IMR-90 (cell line): ENCODE results near the gene IRF4. TPM values are rescaled to one million over a fixed set of nuclear protein-coding genes. Genes with fewer than 3 reads are reported as not detected.

Source experiments
- ATAC-seq: fragments of 200-7000 bp; cut with Tn5 transposase; 2 replicates; pipeline ENCODE4 v1.9.1; 2020; ENCODE audit warnings: low read depth, mild to moderate bottlenecking, moderate library complexity
- BruUV-seq: library from RNA; stranded (reverse); fragments of 400-500 nt; replicated peaks from 2 replicates; lab custom pipeline; 2021; lab: Mats Ljungman, UMichigan
- CTCF ChIA-PET: fragments of 300-600 bp; formaldehyde crosslinking; extraction: SDS; loops from one replicate; lab custom pipeline; 2021; ENCODE audit warnings: antibody characterized with exemption; lab: Yijun Ruan, JAX
- POLR2A ChIA-PET: fragments of 300-600 bp; sonication (Branson Sonifier 250); formaldehyde crosslinking; loops from one replicate; lab custom pipeline; 2022; ENCODE audit warnings: antibody characterized with exemption; ENCODE audit not compliant: unreplicated experiment; lab: Charles Lee
- DNase-seq: peaks from one replicate; pipeline ENCODE4 v3.0.0; 2013
- H2AFZ ChIP-seq: replicated peaks from 2 replicates; pipeline ENCODE3; 2013; ENCODE audit warnings: low read length, mild to moderate bottlenecking; ENCODE audit not compliant: poor library complexity
- H2AK5ac ChIP-seq: 2 replicates; pipeline ENCODE4 v1.6.1; 2013; ENCODE audit warnings: low read depth, low read length, inconsistent platforms
- H2AK9ac ChIP-seq: replicated peaks from 2 replicates; pipeline ENCODE3; 2013; ENCODE audit warnings: mild to moderate bottlenecking, low read depth, low read length, moderate library complexity; ENCODE audit not compliant: poor library complexity
- H2BK120ac ChIP-seq: 2 replicates; pipeline ENCODE4 v1.6.1; 2013; ENCODE audit warnings: low read depth, low read length, inconsistent platforms
- H2BK15ac ChIP-seq: 3 replicates; pipeline ENCODE4 v1.6.1; 2013; ENCODE audit warnings: low read depth, low read length, inconsistent platforms
- H2BK20ac ChIP-seq: 2 replicates; pipeline ENCODE4 v1.6.1; 2013; ENCODE audit warnings: low read depth, mild to moderate bottlenecking, inconsistent platforms, low read length, moderate library complexity
- H2BK5ac ChIP-seq: 2 replicates; pipeline ENCODE4 v1.6.1; 2013; ENCODE audit warnings: mild to moderate bottlenecking, low read depth, low read length, inconsistent platforms; ENCODE audit not compliant: poor library complexity, severe bottlenecking
- H3K14ac ChIP-seq: replicated peaks from 2 replicates; pipeline ENCODE4 v1.6.1; 2013; ENCODE audit warnings: low read depth, low read length, inconsistent platforms
- H3K18ac ChIP-seq: 2 replicates; pipeline ENCODE4 v1.6.1; 2013; ENCODE audit warnings: low read depth, low read length, control low read depth
- H3K23ac ChIP-seq: 2 replicates; pipeline ENCODE4 v1.6.1; 2013; ENCODE audit warnings: low read depth, low read length, inconsistent platforms
- H3K27ac ChIP-seq: 2 replicates; pipeline ENCODE4 v1.5.1; 2013; ENCODE audit warnings: mild to moderate bottlenecking, control low read depth, low read length; ENCODE audit not compliant: insufficient read depth
- H3K27me3 ChIP-seq: 2 replicates; pipeline ENCODE4 v1.6.1; 2013; ENCODE audit warnings: low read length; ENCODE audit not compliant: control insufficient read depth, insufficient read depth
- H3K36me3 ChIP-seq: 2 replicates; pipeline ENCODE4 v1.6.1; 2013; ENCODE audit warnings: low read length, mixed read lengths; ENCODE audit not compliant: control insufficient read depth, insufficient read depth
- H3K4ac ChIP-seq: 2 replicates; pipeline ENCODE4 v1.6.1; 2013; ENCODE audit warnings: low read depth, low read length, inconsistent platforms
- H3K4me1 ChIP-seq: 2 replicates; pipeline ENCODE4 v1.6.1; 2013; ENCODE audit warnings: low read length, mixed read lengths; ENCODE audit not compliant: control insufficient read depth, insufficient read depth
- H3K4me2 ChIP-seq: 2 replicates; pipeline ENCODE4 v1.6.1; 2013; ENCODE audit warnings: low read depth, mild to moderate bottlenecking, control low read depth, low read length, moderate library complexity
- H3K4me3 ChIP-seq: 2 replicates; pipeline ENCODE4 v1.5.1; 2013; ENCODE audit warnings: low read depth, mild to moderate bottlenecking, control low read depth, low read length, moderate library complexity; ENCODE audit not compliant: insufficient read depth
- H3K56ac ChIP-seq: 2 replicates; pipeline ENCODE4 v1.6.1; 2013; ENCODE audit warnings: low read length, inconsistent platforms; ENCODE audit not compliant: insufficient read depth; ENCODE audit errors: extremely low read depth
- H3K79me1 ChIP-seq, 2 experiments: 2 replicates each; pipeline ENCODE4 v1.6.1; 2013; ENCODE audit warnings: low read length in 2 of 2, inconsistent platforms in 1 of 2, low read depth in 1 of 2
- H3K9ac ChIP-seq: 2 replicates; pipeline ENCODE4 v1.6.1; 2013; ENCODE audit warnings: low read depth, low read length, control low read depth
- H3K9me1 ChIP-seq: 2 replicates; pipeline ENCODE4 v1.6.1; 2013; ENCODE audit warnings: low read length, inconsistent platforms; ENCODE audit not compliant: insufficient read depth
- H3K9me3 ChIP-seq: 2 replicates; pipeline ENCODE4 v1.6.1; 2013; ENCODE audit warnings: low read length; ENCODE audit not compliant: control insufficient read depth, insufficient read depth
- H4K20me1 ChIP-seq: 2 replicates; pipeline ENCODE4 v1.6.1; 2013; ENCODE audit warnings: low read length, inconsistent platforms; ENCODE audit not compliant: insufficient read depth
- H4K5ac ChIP-seq: 2 replicates; pipeline ENCODE4 v1.6.1; 2013; ENCODE audit warnings: mild to moderate bottlenecking, low read depth, low read length, control low read depth
- H4K8ac ChIP-seq, 2 experiments: 2 replicates each; pipeline ENCODE4 v1.6.1; 2013; ENCODE audit warnings: low read depth in 2 of 2, low read length in 2 of 2, control low read depth in 1 of 2, inconsistent platforms in 1 of 2
- H4K91ac ChIP-seq: 2 replicates; pipeline ENCODE4 v1.6.1; 2013; ENCODE audit warnings: low read depth, low read length, inconsistent platforms; ENCODE audit not compliant: insufficient read depth
- CEBPB ChIP-seq: IDR thresholded peaks from 2 replicates; pipeline ENCODE4 v1.6.1; 2012; ENCODE audit warnings: low read depth, low read length, improper control_type of control experiment
- CHD1 ChIP-seq: IDR thresholded peaks from 2 replicates; pipeline ENCODE4 v1.6.1; 2012; ENCODE audit warnings: low read depth, low read length, improper control_type of control experiment
- CTCF ChIP-seq: conservative IDR thresholded peaks from 2 replicates; pipeline ENCODE4 v1.5.1; 2012; ENCODE audit warnings: mild to moderate bottlenecking, low read depth, low read length, improper control_type of control experiment
- FOS ChIP-seq: fragments of 150-350 bp; IDR thresholded peaks from 2 replicates; pipeline ENCODE4 v1.6.1; 2016; ENCODE audit warnings: low read depth, low read length
- MAFK ChIP-seq: IDR thresholded peaks from 2 replicates; pipeline ENCODE4 v1.6.1; 2012; ENCODE audit warnings: low read depth, low read length, improper control_type of control experiment
- MAZ ChIP-seq: IDR thresholded peaks from 2 replicates; pipeline ENCODE4 v1.6.1; 2012; ENCODE audit warnings: low read depth, mild to moderate bottlenecking, low read length, improper control_type of control experiment, moderate library complexity, borderline replicate concordance
- MXI1 ChIP-seq: IDR thresholded peaks from 2 replicates; pipeline ENCODE4 v1.6.1; 2012; ENCODE audit warnings: low read depth, mild to moderate bottlenecking, low read length, moderate library complexity, borderline replicate concordance
- NFE2L2 ChIP-seq: fragments of 150-350 bp; IDR thresholded peaks from 2 replicates; pipeline ENCODE4 v1.6.1; 2016; ENCODE audit warnings: low read depth, mild to moderate bottlenecking, low read length
- POLR2A ChIP-seq: IDR thresholded peaks from 2 replicates; pipeline ENCODE4 v1.6.1; 2012; ENCODE audit warnings: mild to moderate bottlenecking, low read depth, low read length
- RAD21 ChIP-seq: IDR thresholded peaks from 2 replicates; pipeline ENCODE4 v1.6.1; 2012; ENCODE audit warnings: low read length, improper control_type of control experiment
- RCOR1 ChIP-seq: IDR thresholded peaks from 2 replicates; pipeline ENCODE4 v1.6.1; 2012; ENCODE audit warnings: mild to moderate bottlenecking, low read length, improper control_type of control experiment; ENCODE audit not compliant: insufficient replicate concordance
- RFX5 ChIP-seq: IDR thresholded peaks from 2 replicates; pipeline ENCODE4 v1.8.0; 2012; ENCODE audit warnings: low read depth, mild to moderate bottlenecking, low read length, moderate library complexity
- SMC3 ChIP-seq: fragments of 150-350 bp; IDR thresholded peaks from 2 replicates; pipeline ENCODE4 v1.6.1; 2016; ENCODE audit warnings: low read depth, mild to moderate bottlenecking, antibody characterized with exemption, low read length, moderate library complexity
- WGBS, 2 experiments: methylation state at CpG; one replicate each; pipeline versions ENCODE4 v1.1.5 to v1.1.7; 2013; ENCODE audit warnings: missing lambda C conversion rate in 2 of 2; ENCODE audit not compliant: insufficient read length in 1 of 2; ENCODE audit errors: extremely low coverage in 2 of 2; 5-methylcytosine and 5-hydroxymethylcytosine counted together
- dilution Hi-C: fragments of 300-500 bp; cut with HindIII; formaldehyde crosslinking; loops from one replicate; pipeline ENCODE4 v1.14.3; 2018; ENCODE audit warnings: low sequenced_read_pairs; ENCODE audit not compliant: unreplicated experiment
- in situ Hi-C: fragments of 300-500 bp; cut with MboI; formaldehyde crosslinking; loops from 3 replicates; pipeline ENCODE4 v1.14.3; 2019; ENCODE audit warnings: low sequenced_read_pairs, inconsistent platforms, mixed read lengths
- intact Hi-C: fragments of 100-400 bp; cut with micrococcal nuclease; formaldehyde crosslinking; loops from 2 replicates; pipeline ENCODE4 v1.10.0; 2022
- polyA plus RNA-seq, 3 experiments: library from polyadenylated mRNA; depleted of rRNA; stranded (reverse); fragments of >200 nt; gene quantifications; 2 replicates each; pipeline ENCODE4 v1.2.3, GENCODE V29; 2012; ENCODE audit warnings: low replicate concordance in 1 of 3
- total RNA-seq: library from RNA; depleted of rRNA; stranded (reverse); fragments of >200 nt; gene quantifications from 2 replicates; pipeline ENCODE4 v1.2.3, GENCODE V29; 2012
- TF ChIP-seq, protein P1 (sequence below): fragments of 150-350 bp; IDR thresholded peaks from 2 replicates; pipeline ENCODE4 v1.6.1; 2016; ENCODE audit warnings: low read depth, mild to moderate bottlenecking, low read length, moderate library complexity, borderline replicate concordance
- TF ChIP-seq, protein P2 (sequence below): fragments of 150-350 bp; IDR thresholded peaks from 2 replicates; pipeline ENCODE4 v1.6.1; 2017; ENCODE audit warnings: mild to moderate bottlenecking, antibody characterized with exemption, low read length, low read depth

Gene IRF4
- total and polyA plus RNA-seq, 2 of the 4 experiments (the other 2 are of a cell fraction): not detected

DNA sequence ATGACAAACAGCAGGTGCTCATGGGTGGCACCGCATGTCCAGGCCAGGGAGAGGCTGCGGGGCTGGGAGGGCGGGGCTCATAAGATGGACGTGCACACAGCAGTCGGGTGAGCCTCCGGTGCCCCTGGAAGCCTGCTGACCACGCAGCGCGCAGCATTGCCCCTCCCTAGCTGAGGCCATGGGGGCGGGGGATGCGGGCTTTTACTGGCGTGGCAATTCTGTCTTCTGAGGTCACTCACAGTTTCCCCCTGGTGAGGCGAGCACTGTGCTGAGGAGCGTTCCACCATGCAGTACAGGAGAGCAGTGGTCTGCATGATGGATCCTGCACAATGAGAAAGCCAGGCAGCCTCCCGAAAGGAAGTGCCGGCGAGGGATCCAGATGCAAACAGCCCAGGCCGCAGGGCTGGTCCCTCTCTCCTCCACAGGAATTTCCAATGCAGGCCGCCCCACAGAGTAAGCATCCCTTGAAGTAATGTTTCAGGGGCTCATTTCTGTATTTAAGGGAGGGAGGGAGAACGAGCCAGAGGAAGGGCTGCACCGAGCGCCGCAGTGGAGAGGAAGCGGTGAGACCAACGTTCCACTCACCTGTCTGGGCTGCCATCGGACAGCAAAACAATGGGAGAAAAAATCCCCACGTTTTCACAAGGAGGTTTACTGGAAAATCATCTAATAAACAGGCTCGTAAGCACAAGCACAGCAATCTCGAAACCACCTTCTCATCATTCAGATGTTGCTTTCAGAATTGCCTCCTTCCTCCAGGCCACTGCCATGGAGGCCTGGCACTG, 56.0 kb downstream of the IRF4 start:
- WGBS, 2 experiments: 80% methylated on average over 7 of the region's 29 CpGs; no CpG with 5 or more reads in 1 of the 2 experiments
- no peak for ATAC-seq
- Histone ChIP-seq H3K4ac (no peak overlapping the region), H3K9me3 (no peaks in the 10 kb centered on the region; the same call in 1 of the 2 replicates), H2AK5ac (no peak overlapping the region), H2AK9ac (no peak overlapping the region), H4K20me1 (no peaks in the 10 kb centered on the region), H2BK5ac (no peak overlapping the region), H4K8ac (no peak overlapping the region), H3K4me1 (no peaks in the 10 kb centered on the region), H3K36me3 (no peaks in the 10 kb centered on the region), H3K23ac (no peak overlapping the region), H4K91ac (no peak overlapping the region), H3K27ac (no peak overlapping the region), H3K9me1 (no peaks in the 10 kb centered on the region), H3K27me3 (peaks cover 5% of the 10 kb centered on the region; the same call in 1 of the 2 replicates), H3K14ac (no peak overlapping the region), H2BK20ac (no peak overlapping the region), H3K9ac (no peak overlapping the region), H2AFZ (no peak overlapping the region), H3K56ac (no peak overlapping the region), H2BK120ac (no peak overlapping the region), H2BK15ac (no peak overlapping the region), H3K4me3 (no peak overlapping the region), H3K79me1 (no peaks in the 10 kb centered on the region), H4K5ac (no peak overlapping the region), H3K18ac (no peak overlapping the region), H3K4me2 (no peak overlapping the region)
- in situ Hi-C loops (no loop called here), dilution Hi-C loops (no loop called here), intact Hi-C loops (no loop called here)
- POLR2A ChIA-PET: no interaction called here
- CTCF ChIA-PET: no interaction called here
- no TSS peak for BruUV-seq
- DNase-seq: no peak
- no peak for TF ChIP-seq CTCF
- TF ChIP-seq MXI1: no peak
- TF ChIP-seq RAD21: no peak
- TF ChIP-seq CEBPB: no peak
- TF ChIP-seq, protein P1, sequence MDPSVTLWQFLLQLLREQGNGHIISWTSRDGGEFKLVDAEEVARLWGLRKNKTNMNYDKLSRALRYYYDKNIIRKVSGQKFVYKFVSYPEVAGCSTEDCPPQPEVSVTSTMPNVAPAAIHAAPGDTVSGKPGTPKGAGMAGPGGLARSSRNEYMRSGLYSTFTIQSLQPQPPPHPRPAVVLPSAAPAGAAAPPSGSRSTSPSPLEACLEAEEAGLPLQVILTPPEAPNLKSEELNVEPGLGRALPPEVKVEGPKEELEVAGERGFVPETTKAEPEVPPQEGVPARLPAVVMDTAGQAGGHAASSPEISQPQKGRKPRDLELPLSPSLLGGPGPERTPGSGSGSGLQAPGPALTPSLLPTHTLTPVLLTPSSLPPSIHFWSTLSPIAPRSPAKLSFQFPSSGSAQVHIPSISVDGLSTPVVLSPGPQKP: no peak
- TF ChIP-seq RCOR1: no peak
- no peak for TF ChIP-seq FOS
- no peak for TF ChIP-seq CHD1
- TF ChIP-seq RFX5: no peak
- TF ChIP-seq, protein P2, sequence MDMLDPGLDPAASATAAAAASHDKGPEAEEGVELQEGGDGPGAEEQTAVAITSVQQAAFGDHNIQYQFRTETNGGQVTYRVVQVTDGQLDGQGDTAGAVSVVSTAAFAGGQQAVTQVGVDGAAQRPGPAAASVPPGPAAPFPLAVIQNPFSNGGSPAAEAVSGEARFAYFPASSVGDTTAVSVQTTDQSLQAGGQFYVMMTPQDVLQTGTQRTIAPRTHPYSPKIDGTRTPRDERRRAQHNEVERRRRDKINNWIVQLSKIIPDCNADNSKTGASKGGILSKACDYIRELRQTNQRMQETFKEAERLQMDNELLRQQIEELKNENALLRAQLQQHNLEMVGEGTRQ: no peak
- no peak for TF ChIP-seq MAFK
- TF ChIP-seq MAZ: no peak
- no peak for TF ChIP-seq SMC3
- no peak for TF ChIP-seq POLR2A
- TF ChIP-seq NFE2L2: no peak
